Measurements from ENCODE around the gene TARM1.
"Not testable (repeated sequence)": the region's sequence is repeated elsewhere in the genome, so short reads cannot be mapped to it uniquely, and the experiment has no call there.

TARM1 gene

GRCh38 chr19:54099190-54099902 lies 18.2 kb upstream of the TARM1 start:
- no peak for TF ChIP-seq CTCF (conservative IDR thresholded peaks at IDR 0.05; ENCODE audit: low read depth, low read length)
- Histone ChIP-seq H3K27ac (no peak overlapping the region), H3K4me3 (IDR thresholded peaks at IDR 0.05; ENCODE audit: insufficient read depth, low read depth, low read length) (no peak overlapping the region), H3K79me2 (ENCODE audit: insufficient read depth, low read depth) (peaks cover 13% of the 10 kb centered on the region), H3K9ac (no peak overlapping the region), H3K4me1 (ENCODE audit: low read depth, poor library complexity, severe bottlenecking) (peaks cover 12% of the 10 kb centered on the region), H4K20me1 (ENCODE audit: insufficient read depth) (no peaks in the 10 kb centered on the region), H2AFZ (ENCODE audit: low read depth) (no peak overlapping the region), H3K27me3 (ENCODE audit: insufficient read depth, low read depth) (0 out of 2 replicates have a peak, but pooled peaks cover 4% of the 10 kb centered on the region), H3K36me3 (ENCODE audit: insufficient read depth) (no peaks in the 10 kb centered on the region), H3K4me2 (no peak overlapping the region)

GRCh38 chr19:54096617-54097106 lies 15.5 kb upstream of the TARM1 start:
- Histone ChIP-seq H3K4me1 (ENCODE audit: low read depth, poor library complexity, severe bottlenecking) (no peaks in the 10 kb centered on the region), H3K9ac (no peak overlapping the region), H3K27ac (no peak overlapping the region), H2AFZ (ENCODE audit: low read depth) (peak overlapping the region; percentile 71; the same call in 1 of the 2 replicates), H3K4me3 (IDR thresholded peaks at IDR 0.05; ENCODE audit: insufficient read depth, low read depth, low read length) (no peak overlapping the region), H3K79me2 (ENCODE audit: insufficient read depth, low read depth) (no peaks in the 10 kb centered on the region), H3K36me3 (ENCODE audit: insufficient read depth) (no peaks in the 10 kb centered on the region), H3K27me3 (ENCODE audit: insufficient read depth, low read depth) (peaks cover 4% of the 10 kb centered on the region; the same call in 1 of the 2 replicates), H4K20me1 (ENCODE audit: insufficient read depth) (no peaks in the 10 kb centered on the region), H3K4me2 (peak overlapping the region; percentile 42; the same call in 1 of the 2 replicates)
- no peak for TF ChIP-seq CTCF (conservative IDR thresholded peaks at IDR 0.05; ENCODE audit: low read depth, low read length)

GRCh38 chr19:54095859-54096616 lies 14.9 kb upstream of the TARM1 start:
- H3K4me3 ChIP-seq (IDR thresholded peaks at IDR 0.05; ENCODE audit: insufficient read depth, low read depth, low read length); H3K36me3 ChIP-seq (ENCODE audit: insufficient read depth); H4K20me1 ChIP-seq (ENCODE audit: insufficient read depth); H3K27ac ChIP-seq; H3K9ac ChIP-seq; H3K79me2 ChIP-seq (ENCODE audit: insufficient read depth, low read depth); H3K4me2 ChIP-seq; H3K4me1 ChIP-seq (ENCODE audit: low read depth, poor library complexity, severe bottlenecking); H3K27me3 ChIP-seq (ENCODE audit: insufficient read depth, low read depth): not testable (repeated sequence)
- peak overlapping the region; percentile 71; the same call in 1 of the 2 replicates for H2AFZ ChIP-seq (ENCODE audit: low read depth)

GRCh38 chr19:54095136-54095858 lies 14.1 kb upstream of the TARM1 start:
- Histone ChIP-seq H3K4me1 (ENCODE audit: low read depth, poor library complexity, severe bottlenecking) (no peaks in the 10 kb centered on the region), H3K4me3 (IDR thresholded peaks at IDR 0.05; ENCODE audit: insufficient read depth, low read depth, low read length) (no peak overlapping the region), H3K79me2 (ENCODE audit: insufficient read depth, low read depth) (no peaks in the 10 kb centered on the region), H4K20me1 (ENCODE audit: insufficient read depth) (no peaks in the 10 kb centered on the region), H3K27ac (no peak overlapping the region), H3K9ac (no peak overlapping the region), H3K4me2 (no peak overlapping the region), H3K27me3 (ENCODE audit: insufficient read depth, low read depth) (peaks cover 4% of the 10 kb centered on the region; the same call in 1 of the 2 replicates), H2AFZ (ENCODE audit: low read depth) (no peak overlapping the region), H3K36me3 (ENCODE audit: insufficient read depth) (no peaks in the 10 kb centered on the region)
- no peak for TF ChIP-seq CTCF (conservative IDR thresholded peaks at IDR 0.05; ENCODE audit: low read depth, low read length)

Measured in KMS-11 (cell line).